Astrocyte of the cerebellum (primary cell): ENCODE measurements around the gene ACYP2.

Source experiments
- DNase-seq: peaks from one replicate; pipeline ENCODE4 v3.0.0-alpha.2; 2011; ENCODE audit warnings: low read depth
- H3K4me3 ChIP-seq: 2 replicates; pipeline ENCODE4 v1.5.1; 2011; ENCODE audit warnings: mild to moderate bottlenecking, low read depth, low read length, moderate library complexity
- CTCF ChIP-seq: IDR thresholded peaks from 2 replicates; pipeline ENCODE4 v1.5.1; 2012; ENCODE audit warnings: low read length, low read depth, moderate library complexity, mild to moderate bottlenecking; ENCODE audit errors: missing control alignments
- in situ Hi-C: cut with HindIII; loops from 2 replicates; pipeline ENCODE4 v1.10.0; 2017; ENCODE audit warnings: low sequenced_read_pairs

Gene ACYP2

GRCh38 chr2:54233832-54234649 is 118.6 kb downstream of the ACYP2 start:
- TF ChIP-seq CTCF: no peak
- in situ Hi-C loops: no loop called here
- no peak for DNase-seq
- no peak overlapping the region for H3K4me3 ChIP-seq

- no peak for TF ChIP-seq CTCF
- in situ Hi-C loops: no loop called here
- H3K4me3 ChIP-seq: no peak overlapping the region
- DNase-seq: no peak
These were observed 122.0 kb downstream of the ACYP2 start for GRCh38 chr2:54237428-54237827.

- peak; percentile 83 for DNase-seq
These were observed 124.0 kb downstream of the ACYP2 start for GRCh38 chr2:54239427-54239826.

GRCh38 chr2:54240515-54241469 is 125.4 kb downstream of the ACYP2 start:
- no peak for DNase-seq
- no peak overlapping the region for H3K4me3 ChIP-seq
- in situ Hi-C loops: no loop called here
- TF ChIP-seq CTCF: no peak

More at GRCh38 chr2:54239427-54239826, 124.0 kb downstream of the ACYP2 start:
- in situ Hi-C loops: no loop called here
- TF ChIP-seq CTCF: no peak
- H3K4me3 ChIP-seq: no peak overlapping the region

- no peak overlapping the region for H3K4me3 ChIP-seq
- in situ Hi-C loops: no loop called here
- TF ChIP-seq CTCF: no peak
- no peak for DNase-seq
These were observed 131.7 kb downstream of the ACYP2 start for GRCh38 chr2:54247115-54247514.

- in situ Hi-C loops: no loop called here
- no peak for DNase-seq
- H3K4me3 ChIP-seq: no peak overlapping the region
- TF ChIP-seq CTCF: no peak
These were observed 134.2 kb downstream of the ACYP2 start for GRCh38 chr2:54249629-54250028.
